ENCODE results near the gene INHA.
A peak's percentile ranks its signal among the peaks of the same experiment; 100 is the strongest.

Gene INHA, protein sequence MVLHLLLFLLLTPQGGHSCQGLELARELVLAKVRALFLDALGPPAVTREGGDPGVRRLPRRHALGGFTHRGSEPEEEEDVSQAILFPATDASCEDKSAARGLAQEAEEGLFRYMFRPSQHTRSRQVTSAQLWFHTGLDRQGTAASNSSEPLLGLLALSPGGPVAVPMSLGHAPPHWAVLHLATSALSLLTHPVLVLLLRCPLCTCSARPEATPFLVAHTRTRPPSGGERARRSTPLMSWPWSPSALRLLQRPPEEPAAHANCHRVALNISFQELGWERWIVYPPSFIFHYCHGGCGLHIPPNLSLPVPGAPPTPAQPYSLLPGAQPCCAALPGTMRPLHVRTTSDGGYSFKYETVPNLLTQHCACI

DNA sequence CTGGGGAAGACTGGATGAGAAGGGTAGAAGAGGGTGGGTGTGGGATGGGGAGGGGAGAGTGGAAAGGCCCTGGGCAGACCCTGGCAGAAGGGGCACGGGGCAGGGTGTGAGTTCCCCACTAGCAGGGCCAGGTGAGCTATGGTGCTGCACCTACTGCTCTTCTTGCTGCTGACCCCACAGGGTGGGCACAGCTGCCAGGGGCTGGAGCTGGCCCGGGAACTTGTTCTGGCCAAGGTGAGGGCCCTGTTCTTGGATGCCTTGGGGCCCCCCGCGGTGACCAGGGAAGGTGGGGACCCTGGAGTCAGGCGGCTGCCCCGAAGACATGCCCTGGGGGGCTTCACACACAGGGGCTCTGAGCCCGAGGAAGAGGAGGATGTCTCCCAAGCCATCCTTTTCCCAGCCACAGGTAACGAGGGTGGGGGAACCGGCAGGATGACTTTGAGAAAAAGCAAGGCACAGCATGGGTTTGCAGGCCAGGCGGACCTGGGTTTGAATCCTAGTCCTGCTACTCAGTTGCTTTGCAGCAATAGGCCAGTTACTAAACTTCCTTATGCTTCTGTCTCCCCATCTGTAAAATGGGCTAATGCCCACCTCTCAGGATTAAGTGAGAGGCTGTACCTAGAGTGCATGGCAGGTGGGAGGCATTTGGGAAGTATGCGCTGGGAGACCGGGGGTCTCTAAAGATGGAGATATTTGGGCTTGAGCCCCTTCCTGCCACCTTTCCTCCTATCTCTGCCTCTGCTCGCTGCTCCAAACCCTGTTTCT, at the start of gene INHA:
INHA (plus strand) TSS at position 74 of the 765 bp plus-strand sequence; CDS start at position 139, 65 bp downstream.
- DNase-seq = no peak

DNA sequence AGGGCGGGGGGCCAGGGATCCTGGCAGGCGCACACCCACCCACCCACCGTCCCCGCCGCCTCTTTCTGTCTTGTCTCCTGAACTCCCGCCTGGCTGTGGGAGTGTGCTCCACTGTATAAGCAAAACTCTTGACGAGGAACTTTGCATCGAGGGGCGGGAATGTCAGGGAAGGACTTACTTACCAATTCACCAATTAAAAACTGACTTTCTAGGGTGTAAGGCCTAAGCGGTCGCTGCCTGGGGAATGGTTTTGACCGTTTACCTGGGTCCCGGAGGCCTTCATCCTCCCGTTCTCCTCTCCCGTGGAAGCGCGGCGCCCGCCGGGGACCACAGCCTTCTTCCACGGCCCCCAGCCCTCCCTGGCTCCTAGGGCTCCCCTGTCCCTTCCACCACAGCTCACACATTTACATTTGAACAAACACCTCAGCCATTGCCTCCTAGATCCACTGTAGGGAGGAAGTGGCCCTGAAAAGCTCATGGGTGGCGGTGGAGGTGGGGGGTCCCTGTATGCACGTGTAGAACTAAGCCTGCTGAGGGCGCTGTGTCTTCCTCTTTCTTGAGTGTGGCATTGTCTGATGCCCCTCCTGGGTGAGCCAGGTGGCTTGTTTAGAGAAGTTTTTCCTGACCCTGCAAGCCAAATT, 49.0 kb upstream of the INHA start:
- DNase-seq = no peak

DNA sequence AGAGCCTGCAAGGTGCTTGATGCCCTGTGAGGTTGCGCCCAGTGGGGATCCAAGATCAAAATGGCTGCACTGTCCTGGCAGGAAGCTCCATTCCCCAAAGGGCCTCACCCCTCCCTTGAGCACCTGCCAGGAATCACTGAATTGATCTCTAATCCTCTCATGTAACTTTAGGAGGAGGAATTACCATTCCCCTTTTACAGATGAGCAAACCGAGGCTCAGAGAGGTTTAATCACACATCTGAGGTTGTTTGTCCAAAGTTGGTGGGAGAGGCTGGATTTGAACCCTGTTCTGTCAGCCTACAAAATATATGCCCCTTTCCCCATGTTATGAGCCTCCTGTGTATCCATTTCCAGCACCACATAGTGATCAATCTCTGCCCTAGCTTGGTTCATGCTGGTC, 47.3 kb upstream of the INHA start:
- DNase-seq = no peak

DNA sequence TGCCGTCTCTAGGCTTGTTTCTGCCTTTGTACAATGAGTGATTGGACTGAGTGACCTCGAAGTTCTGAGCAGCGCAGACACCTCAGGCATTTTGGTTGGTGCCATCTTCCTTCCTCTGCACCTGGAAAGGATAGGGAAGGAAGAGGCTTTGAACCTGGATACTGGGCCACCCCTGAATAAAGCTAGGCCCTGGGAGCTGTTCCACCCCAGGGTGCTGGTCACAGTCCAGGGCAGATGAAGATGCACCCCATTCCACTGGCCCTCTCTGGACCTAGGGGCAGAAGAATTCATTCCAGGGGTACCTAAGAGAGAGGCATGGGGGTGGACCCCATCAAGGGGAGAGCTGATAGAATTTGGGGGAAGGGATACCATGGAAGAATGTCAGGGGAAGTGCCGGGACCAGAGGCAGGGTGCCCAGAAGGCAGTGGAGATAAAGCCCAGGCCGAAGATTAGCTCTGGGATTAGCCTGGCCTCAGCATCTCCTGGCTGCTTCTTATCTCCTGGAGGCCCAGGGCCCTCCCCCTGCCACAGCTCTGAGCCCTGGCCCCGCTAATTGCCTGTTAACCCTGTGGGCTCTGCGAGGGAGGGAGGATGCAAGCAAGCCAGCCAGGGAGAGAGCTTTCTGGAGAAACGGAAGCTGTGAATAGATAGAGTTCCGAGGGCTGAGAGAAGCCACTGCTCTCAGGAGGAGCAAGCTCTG, 46.4 kb upstream of the INHA start:
- DNase-seq = no peak

DNA sequence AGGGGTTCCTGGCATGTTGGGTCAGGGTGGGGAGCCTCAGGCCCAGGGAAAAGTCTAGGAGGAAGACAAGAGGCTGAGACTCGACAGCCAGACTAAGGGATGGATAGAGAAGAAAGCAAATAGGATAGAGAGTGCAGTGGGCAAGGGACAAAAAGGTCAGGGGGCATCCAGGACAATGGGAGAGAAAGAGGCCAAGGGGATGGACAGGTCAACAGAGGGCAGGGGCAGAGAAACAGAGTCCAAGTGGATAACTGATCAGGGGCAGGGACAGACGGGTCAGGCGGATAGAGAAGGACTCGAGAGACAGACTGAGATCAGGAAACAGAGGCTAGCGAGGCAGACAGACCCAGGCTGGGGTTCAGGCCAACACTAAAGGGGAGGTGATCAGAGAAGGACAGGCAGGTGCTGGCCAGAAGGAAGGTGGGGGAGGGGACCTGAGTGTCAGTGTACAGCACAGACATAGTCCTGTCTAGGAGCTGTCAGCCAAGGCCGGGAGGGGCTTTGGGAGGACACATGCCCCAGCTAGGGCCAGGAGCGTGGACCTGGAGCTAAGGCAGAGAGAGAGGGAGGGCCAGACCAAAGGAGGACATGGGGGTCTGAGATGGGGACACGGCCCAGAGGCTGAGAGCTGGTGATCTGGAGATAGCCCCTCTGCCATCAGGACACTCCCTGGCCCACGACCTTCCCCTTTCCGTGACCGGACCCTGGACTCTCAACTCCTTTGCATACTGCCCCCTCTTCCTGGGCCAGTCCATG, 45.6 kb upstream of the INHA start:
- no peak for DNase-seq

DNA sequence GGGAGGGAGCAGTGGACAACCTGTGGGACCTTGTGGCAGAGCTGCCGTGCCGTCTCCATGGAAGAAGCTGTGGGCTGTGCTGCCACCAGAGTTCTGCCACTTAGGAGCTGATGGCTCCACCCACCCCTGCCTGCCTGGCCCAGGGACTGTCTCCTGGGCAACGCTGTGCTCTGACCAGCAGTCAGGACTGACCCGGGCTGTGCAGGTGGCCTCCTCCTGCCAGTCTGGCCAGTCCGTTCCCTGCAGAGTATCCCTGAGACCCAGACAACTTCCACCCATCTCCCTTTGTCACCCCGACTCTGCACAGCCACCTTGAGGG, 45.1 kb upstream of the INHA start:
- DNase-seq = peak in 5 of 56 donors; percentile 9 to 34 (median 22)

DNA sequence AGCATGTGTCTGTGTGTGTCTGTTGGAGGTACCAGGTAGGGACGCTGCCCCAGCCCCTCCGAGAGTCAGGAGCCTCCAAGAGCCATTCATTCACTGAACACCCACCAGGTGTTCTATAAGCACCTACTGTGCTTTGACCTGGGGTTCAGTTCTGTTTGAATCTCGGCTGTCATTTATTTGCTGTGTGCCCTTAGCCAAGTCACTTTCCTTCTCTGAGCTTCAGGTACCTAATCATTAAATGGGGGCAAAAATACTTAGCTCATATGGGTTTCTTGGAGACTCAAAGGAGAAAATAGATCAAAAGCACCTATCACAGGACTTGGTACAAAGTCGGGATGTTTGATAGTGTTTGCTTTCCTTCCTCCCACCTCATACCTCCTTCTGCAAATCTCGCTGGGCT, 44.6 kb upstream of the INHA start:
- no peak for DNase-seq

DNA sequence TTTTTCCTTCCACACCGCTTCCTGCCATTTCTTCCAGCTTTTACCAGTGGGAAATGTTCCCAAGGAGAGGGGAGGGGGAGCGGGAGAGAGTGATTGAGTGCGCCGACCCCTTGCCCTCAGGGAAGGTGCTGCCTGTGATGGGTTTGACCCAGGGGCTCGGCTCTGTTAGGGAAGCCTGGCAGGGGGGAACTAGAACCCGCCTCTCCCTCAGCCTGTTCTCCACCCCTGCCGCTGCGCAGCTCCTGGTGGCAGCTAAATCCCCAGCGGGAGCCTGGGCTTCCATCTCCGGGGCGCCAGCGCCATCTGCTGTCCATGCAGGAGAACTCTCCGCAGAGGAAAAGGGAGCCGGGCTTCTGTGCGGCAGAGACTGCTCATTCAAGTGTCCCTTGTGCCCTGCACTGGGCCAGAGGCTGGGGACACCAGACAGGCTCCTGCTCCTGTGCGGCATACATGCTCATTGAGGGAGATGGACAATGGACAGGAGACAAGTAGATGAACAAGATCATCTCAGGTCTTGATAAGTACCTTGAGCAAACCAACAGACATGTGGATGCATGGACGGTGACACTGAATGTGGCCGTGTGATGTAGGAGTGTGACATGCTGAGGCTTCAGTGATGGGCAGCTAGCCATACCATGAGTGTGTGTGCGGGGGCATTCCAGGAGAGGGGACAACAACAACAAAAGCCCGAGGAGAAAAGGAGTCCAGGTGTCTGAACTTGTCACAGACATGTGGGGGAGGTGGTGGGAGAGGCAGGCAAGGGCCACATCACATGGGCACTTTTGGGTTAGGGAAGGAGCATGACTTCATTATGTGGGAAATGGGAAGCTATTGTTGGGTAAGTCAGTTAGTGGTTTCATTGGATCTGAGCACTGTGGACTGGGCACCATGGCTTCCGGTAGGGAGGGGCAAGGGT, 41.8 kb upstream of the INHA start:
- DNase-seq = peak; percentile 17 to 88 (median 74)

DNA sequence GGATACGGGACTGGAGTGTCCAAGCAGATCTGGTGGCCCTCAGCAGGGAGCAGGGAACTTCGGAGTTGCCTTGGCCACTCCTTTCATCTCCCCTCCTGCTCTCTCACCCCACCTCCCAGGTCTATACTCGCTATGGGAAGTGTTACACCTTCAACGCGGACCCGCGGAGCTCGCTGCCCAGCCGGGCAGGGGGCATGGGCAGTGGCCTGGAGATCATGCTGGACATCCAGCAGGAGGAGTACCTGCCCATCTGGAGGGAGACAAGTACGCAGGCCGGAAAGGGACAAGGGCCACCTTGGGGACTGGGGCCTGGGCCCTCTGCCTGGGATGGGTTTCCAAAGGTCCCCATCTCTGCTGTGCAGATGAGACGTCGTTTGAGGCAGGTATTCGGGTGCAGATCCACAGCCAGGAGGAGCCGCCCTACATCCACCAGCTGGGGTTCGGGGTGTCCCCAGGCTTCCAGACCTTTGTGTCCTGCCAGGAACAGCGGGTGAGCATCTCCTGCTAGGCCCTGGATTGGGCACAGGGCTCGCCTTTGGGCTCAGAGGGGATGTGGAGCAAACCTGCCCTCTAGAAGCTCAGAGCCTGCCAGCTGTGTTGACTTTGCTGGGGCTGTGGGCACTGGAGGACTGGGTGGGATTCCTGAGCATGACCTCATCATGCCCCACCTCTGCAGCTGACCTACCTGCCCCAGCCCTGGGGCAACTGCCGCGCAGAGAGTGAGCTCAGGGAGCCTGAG, 40.3 kb upstream of the INHA start:
- no peak for DNase-seq

DNA sequence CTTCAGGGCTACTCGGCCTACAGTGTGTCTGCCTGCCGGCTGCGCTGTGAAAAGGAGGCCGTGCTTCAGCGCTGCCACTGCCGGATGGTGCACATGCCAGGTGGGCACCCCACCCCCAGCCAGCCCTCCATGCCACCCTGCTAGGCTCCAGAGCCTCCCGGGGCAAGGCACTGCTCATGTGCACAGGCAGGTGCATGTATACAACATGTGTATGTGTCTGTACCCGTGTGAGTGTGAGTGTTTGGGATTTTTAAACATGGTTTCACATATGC, 39.8 kb upstream of the INHA start:
- DNase-seq = no peak

DNA sequence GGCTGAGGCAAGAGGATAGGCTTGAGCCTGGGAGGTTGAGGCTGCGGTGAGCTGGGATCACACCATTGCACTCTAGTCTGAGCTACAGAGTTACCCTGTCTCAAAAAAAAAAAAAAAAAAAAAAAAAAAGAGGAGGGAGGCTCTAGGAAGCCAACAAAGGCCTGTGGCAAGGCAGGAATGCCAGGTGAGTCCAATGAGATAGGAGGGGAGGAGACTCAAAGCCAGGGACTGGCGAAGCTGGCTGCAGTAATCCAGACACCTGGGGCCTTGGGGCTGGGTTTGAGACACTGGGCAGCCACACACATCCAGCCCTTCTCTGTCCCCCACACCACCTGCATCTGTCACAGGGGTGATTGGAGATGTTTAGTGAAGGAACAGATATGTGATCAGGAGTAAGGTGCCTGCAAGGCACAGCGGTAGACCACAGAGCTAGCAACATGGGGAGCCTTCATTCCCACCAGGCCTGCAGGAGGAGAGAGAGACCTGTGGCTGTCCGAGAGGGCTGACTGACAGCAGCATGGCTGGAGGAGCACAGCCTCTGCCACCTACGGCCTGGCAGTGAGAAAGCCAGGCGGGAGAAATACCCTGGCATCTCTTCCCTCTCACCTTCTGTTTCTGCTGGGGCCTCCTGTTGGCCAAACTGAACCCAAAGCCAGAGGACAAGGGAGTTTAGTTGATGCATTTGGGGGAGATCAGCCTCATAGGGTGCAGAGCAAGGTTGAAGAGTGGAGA, 38.0 kb upstream of the INHA start:
- no peak for DNase-seq

DNA sequence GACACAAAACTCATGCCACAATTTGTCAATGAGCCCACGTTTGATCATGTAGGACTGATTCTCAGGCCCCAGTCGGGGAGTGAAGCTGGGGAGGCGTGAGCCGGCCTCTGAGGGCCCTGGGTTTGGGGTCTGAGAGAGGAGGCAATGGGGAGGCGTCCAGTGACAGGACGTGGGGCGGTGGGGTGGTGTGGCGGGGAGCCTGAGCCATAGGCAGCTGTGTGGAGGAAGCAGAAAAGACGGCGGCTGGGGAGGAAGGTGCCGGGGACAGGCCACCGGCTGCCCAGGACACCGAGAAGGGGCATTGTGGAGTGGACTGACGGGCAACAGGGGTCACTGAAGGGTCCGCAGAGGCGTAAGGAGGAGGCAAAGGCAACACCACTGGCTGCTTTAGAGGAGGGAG, 35.7 kb upstream of the INHA start:
- DNase-seq = no peak

DNA sequence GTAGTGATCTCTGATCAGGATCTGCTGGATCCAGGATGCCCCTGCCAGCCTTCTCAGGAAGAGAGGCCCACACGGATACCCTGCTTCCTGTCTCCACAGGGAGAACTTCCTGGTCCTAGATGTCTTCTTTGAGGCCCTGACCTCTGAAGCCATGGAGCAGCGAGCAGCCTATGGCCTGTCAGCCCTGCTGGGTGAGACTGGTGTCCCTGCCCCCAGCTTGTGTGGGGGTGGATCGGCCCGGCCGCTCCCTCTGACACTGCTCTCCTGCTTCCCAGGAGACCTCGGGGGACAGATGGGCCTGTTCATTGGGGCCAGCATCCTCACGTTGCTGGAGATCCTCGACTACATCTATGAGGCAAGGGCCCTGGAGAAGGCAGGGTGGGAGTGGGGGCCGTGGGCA, 35.1 kb upstream of the INHA start:
- DNase-seq = no peak

DNA sequence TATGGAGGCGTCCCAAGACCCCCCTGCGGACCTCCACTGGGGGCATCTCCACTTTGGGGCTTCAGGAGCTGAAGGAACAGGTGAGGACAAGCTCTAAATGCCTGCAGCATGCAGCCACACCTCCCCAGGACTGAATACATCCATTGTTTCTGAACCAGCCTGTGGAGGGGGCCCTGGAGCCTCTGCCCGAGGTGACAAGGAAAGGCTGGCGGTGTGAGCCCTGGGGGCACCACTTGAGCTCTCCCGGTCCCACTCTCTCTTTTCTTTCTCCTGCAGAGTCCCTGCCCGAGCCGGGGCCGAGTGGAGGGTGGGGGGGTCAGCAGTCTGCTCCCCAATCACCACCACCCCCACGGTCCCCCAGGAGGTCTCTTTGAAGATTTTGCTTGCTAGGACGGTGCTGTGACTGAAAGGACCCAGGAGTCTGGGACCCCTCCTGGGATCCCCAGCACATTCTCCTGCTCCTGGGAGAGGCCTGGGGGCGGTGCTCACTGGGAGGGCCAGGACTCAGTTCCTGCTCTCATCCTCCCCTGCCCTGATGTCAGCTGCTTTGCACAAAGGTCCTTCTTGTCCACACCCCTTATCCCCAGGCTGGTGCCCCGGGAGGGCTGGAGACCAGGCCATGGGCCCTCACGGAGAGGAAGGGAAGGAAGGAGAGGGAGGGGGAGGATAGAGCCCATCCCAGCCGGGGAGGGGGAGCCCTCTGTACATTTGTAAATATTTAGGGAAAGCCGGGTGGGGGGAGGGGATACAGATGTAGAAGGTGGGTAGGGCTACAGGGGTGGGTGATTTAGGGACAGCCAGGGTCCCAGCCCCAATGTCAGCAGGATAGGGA, 34.2 kb upstream of the INHA start:
- DNase-seq = no peak

DNA sequence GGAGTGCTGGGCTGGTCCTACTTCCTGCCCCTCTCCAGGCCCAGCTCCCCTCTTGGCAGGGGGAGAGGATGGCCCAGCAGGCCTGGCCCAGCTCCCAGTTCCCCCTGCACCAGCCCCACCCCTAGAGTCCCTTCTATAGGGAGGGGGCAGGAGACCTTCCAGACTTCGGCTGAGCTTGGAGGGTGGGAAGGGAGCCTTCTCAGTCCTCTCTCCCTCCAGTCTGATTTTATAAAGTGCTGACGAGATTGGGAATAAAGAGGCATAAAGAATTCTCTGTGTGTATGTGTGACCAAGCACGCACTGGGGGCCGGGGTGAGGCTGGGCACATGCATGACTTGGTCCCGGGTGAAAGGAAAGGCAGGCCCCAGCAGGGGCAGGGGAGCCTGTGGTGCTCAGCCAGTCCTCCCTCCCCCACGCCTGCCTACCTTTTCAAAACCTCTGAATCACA, 33.6 kb upstream of the INHA start:
- peak in 8 of 56 donors; percentile 11 to 46 (median 23) for DNase-seq

DNA sequence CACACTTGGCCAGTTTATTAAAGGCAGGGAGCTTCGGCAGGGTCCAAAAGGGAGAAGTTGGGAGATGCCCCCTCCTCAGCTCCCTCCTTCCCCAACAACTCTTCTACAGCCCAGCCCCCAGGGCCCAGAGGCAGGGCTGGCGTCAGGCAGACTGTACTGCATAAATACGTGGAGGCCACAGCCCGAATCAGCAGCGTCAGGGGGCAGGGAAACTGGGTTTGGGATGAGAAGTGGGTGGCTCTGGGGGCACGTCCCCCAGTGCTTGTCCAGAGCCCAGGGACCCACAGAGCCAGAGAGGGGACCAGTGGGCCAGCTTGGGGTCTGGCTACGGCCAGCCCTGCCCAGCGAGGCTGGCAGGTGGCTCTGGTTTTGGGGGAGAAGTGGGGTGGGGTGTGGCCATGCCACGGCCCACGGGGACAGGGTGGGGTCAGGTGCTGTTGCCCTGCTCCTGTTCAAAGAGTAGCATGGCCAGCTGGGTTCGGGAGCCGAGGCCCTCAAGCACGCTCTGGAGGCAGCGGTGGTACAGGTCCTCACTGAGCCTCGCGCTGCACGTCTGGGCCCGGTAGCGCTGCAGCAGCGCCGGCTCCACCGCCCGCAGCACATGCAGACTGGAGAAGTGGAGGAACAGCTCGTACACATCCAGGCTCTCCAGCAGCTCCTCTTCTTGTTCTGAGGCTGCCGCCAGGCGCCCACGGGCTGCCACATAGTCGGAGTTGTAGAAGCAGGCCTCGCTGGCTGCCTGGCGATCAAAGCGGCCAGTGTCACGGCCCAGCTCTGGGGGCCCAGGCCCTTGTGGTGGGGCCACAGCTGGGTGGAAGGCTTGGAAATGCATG, 32.9 kb upstream of the INHA start:
- peak in 1 of 56 donors; percentile 41 for DNase-seq
